Right lobe of liver (tissue), 6 donors: Measurements from ENCODE around the gene CNEP1R1. TPM values are rescaled to one million over a fixed set of nuclear protein-coding genes. Genes with fewer than 3 reads are reported as not detected.

Experiments
- ATAC-seq, 4 donors: fragments of 200-7000 bp; cut with Tn5 transposase; one replicate each; pipeline ENCODE4 v1.9.1; 2020; ENCODE audit warnings: mild to moderate bottlenecking in 4 of 4, moderate library complexity in 4 of 4
- DNase-seq, 3 donors: peaks; one replicate each; pipeline ENCODE4 v3.0.0-alpha.2; 2020
- H3K27ac ChIP-seq, 3 donors: fragments of 200-600 bp; one replicate each; pipeline ENCODE4 v1.8.0; 2022
- H3K27me3 ChIP-seq, 2 donors: fragments of 200-600 bp; one replicate each; pipeline ENCODE4 v1.8.0; 2022
- H3K36me3 ChIP-seq, 4 donors: fragments of 200-600 bp; sonication (generic) in 1 of 4; one replicate each; pipeline versions ENCODE4 v1.5.1 to v1.8.0; 2017 to 2022; ENCODE audit warnings: control low read depth in 1 of 4
- H3K4me1 ChIP-seq, 4 donors: fragments of 200-600 bp; sonication (generic) in 1 of 4; one replicate each; pipeline versions ENCODE4 v1.5.1 to v1.8.0; 2017 to 2022; ENCODE audit warnings: control low read depth in 1 of 4
- H3K4me3 ChIP-seq, 3 donors: fragments of 200-600 bp; one replicate each; pipeline ENCODE4 v1.8.0; 2022
- H3K9me3 ChIP-seq, 4 donors: fragments of 200-600 bp; sonication (generic) in 1 of 4; one replicate each; pipeline versions ENCODE4 v1.5.1 to v1.8.0; 2017 to 2022; ENCODE audit warnings: control low read depth in 1 of 4
- CTCF ChIP-seq, 4 donors: fragments of 200-600 bp in 3 of 4; fragments of 450-650 bp in 1 of 4; IDR thresholded peaks; one replicate each; pipeline versions ENCODE4 v1.5.1 to v1.8.0; 2016 to 2022; ENCODE audit warnings: antibody characterized with exemption in 4 of 4, mild to moderate bottlenecking in 2 of 4
- POLR2A ChIP-seq: fragments of 450-650 bp; IDR thresholded peaks from one replicate; pipeline ENCODE4 v1.6.1; 2017; ENCODE audit warnings: antibody characterized with exemption, mild to moderate bottlenecking
- whole genome bisulfite sequencing: methylation state at CpG from one replicate; pipeline ENCODE4 v1.1.6; 2018; ENCODE audit warnings: low coverage, low lambda C conversion rate; ENCODE audit not compliant: insufficient coverage; ENCODE audit errors: missing lambda C conversion rate; 5-methylcytosine and 5-hydroxymethylcytosine counted together
- intact Hi-C, 2 donors: fragments of 100-400 bp; cut with DNase I; formaldehyde crosslinking; loops; one replicate each; pipeline versions ENCODE4 v1.11.2 to v1.14.1; 2022
- total RNA-seq, 6 experiments: library from RNA; depleted of rRNA in 2 of 6; stranded (reverse); fragments of >200 nt in 2 of 6; fragmentation: NEBNext Ultra II Directional in 3 of 6; extraction: Animal tissue kit (Norgen Biotek cat#: 25700) in 3 of 6; gene quantifications; one replicate each; pipeline versions ENCODE4 v1.1.0 to v1.2.4, GENCODE V29; 2016 to 2023
- donor health status: DM: no; HTN: yes; CAD: no.
- donor health status: DM: no; HTN: no; CAD: no.
- donor health status: DM: no; HTN: no; CAD: no.
- donor health status: DM: no; HTN: yes; CAD: no.
- donor health status: DM: no; HTN: yes; CAD: no.

The CNEP1R1 gene
- total RNA-seq, 6 experiments from 2014 or later, result 6.0 to 9.6 (median 7.5) TPM

GRCh38 chr16:50067290-50067853, 42.3 kb downstream of the CNEP1R1 start:
- no peaks in the 10 kb centered on the region for H3K9me3 ChIP-seq
- peaks cover 0 to 7% (median 0%) of the 10 kb centered on the region in 4 donors for H3K4me1 ChIP-seq
- H3K27ac ChIP-seq, result no peak overlapping the region
- H3K36me3 ChIP-seq, result peaks cover 0 to 10% (median 4%) of the 10 kb centered on the region in 4 donors
- TF ChIP-seq POLR2A (no peak), CTCF (IDR thresholded peaks at IDR 0.05) (peak; percentile 12 to 19 (median 16))
- no peaks in the 10 kb centered on the region for H3K27me3 ChIP-seq
- intact Hi-C loops, result no loop called here
- WGBS, result 41% methylated on average over 3 of the region's 3 CpGs
- DNase-seq (no peak), ATAC-seq (no peak)
- no peak overlapping the region for H3K4me3 ChIP-seq

GRCh38 chr16:50068550-50068949, 43.5 kb downstream of the CNEP1R1 start:
- ATAC-seq (no peak), DNase-seq (no peak)
- 75% methylated on average over 4 of the region's 4 CpGs for WGBS
- H3K4me1 ChIP-seq, result peaks cover 0 to 7% (median 0%) of the 10 kb centered on the region in 4 donors
- intact Hi-C loops, result no loop called here
- no peak overlapping the region for H3K27ac ChIP-seq
- H3K36me3 ChIP-seq, result peaks cover 0 to 10% (median 4%) of the 10 kb centered on the region in 4 donors
- H3K9me3 ChIP-seq, result no peaks in the 10 kb centered on the region
- H3K4me3 ChIP-seq, result no peak overlapping the region
- no peaks in the 10 kb centered on the region for H3K27me3 ChIP-seq
- no peak for TF ChIP-seq CTCF (IDR thresholded peaks at IDR 0.05)
- no peak for TF ChIP-seq POLR2A

- no peak overlapping the region for H3K4me3 ChIP-seq
- ATAC-seq (no peak), DNase-seq (no peak)
- WGBS, result 100% methylated on average over 1 of the region's 1 CpG
- H3K36me3 ChIP-seq, result peaks cover 0 to 10% (median 4%) of the 10 kb centered on the region in 4 donors
- H3K4me1 ChIP-seq, result peaks cover 0 to 7% (median 0%) of the 10 kb centered on the region in 4 donors
- intact Hi-C loops, result no loop called here
- H3K27me3 ChIP-seq, result no peaks in the 10 kb centered on the region
- no peak overlapping the region for H3K27ac ChIP-seq
- H3K9me3 ChIP-seq, result no peaks in the 10 kb centered on the region
- TF ChIP-seq CTCF (IDR thresholded peaks at IDR 0.05), result no peak
- TF ChIP-seq POLR2A, result no peak
These were observed 44.0 kb downstream of the CNEP1R1 start for GRCh38 chr16:50069060-50069459.

GRCh38 chr16:50071075-50071671, 46.1 kb downstream of the CNEP1R1 start:
- H3K27ac ChIP-seq, result no peak overlapping the region
- no peaks in the 10 kb centered on the region for H3K9me3 ChIP-seq
- WGBS, result 78% methylated on average over 2 of the region's 2 CpGs
- intact Hi-C loops, result no loop called here
- peaks cover 0 to 15% (median 5%) of the 10 kb centered on the region in 4 donors for H3K36me3 ChIP-seq
- ATAC-seq (no peak), DNase-seq (no peak)
- H3K4me3 ChIP-seq, result no peak overlapping the region
- H3K27me3 ChIP-seq, result no peaks in the 10 kb centered on the region
- H3K4me1 ChIP-seq, result peaks cover 0 to 7% (median 0%) of the 10 kb centered on the region in 4 donors
- TF ChIP-seq POLR2A (no peak), CTCF (IDR thresholded peaks at IDR 0.05) (no peak)
